AG09309 (cell line): ENCODE measurements around the gene GID4.

Source experiments
- DNase-seq: peaks from one replicate; pipeline ENCODE4 v3.0.0-alpha.2; 2010; ENCODE audit warnings: low read depth
- H3K4me3 ChIP-seq: 2 replicates; pipeline ENCODE4 v1.5.1; 2011; ENCODE audit warnings: mild to moderate bottlenecking, low read depth, low read length, moderate library complexity; ENCODE audit not compliant: control insufficient read depth
- TF ChIP-seq, protein P1 (sequence below): IDR thresholded peaks from 2 replicates; pipeline ENCODE4 v1.5.1; 2011; ENCODE audit warnings: mild to moderate bottlenecking, low read depth, low read length, inconsistent platforms; ENCODE audit not compliant: insufficient read depth, control insufficient read depth; ENCODE audit errors: missing control alignments

GID4 gene

DNA sequence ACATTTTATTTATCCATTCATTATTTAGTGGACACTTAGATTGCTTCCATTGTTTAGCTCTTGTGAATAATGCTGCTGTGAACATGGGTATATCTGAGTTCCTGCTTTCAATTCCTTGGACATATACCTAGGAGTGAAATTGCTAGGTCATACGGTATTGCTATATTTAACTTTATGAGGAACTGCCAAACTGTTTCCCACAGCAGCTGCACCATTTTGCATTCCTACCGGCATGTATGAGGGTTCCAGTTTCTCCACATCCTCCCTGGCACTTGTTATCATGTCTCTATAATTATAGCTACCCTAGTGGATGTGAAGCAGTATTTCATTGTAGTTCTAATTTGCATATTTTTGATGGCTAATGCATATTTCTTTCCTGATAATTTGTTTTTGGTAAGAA lies 24.8 kb downstream of the GID4 start:
- TF ChIP-seq, protein P1, sequence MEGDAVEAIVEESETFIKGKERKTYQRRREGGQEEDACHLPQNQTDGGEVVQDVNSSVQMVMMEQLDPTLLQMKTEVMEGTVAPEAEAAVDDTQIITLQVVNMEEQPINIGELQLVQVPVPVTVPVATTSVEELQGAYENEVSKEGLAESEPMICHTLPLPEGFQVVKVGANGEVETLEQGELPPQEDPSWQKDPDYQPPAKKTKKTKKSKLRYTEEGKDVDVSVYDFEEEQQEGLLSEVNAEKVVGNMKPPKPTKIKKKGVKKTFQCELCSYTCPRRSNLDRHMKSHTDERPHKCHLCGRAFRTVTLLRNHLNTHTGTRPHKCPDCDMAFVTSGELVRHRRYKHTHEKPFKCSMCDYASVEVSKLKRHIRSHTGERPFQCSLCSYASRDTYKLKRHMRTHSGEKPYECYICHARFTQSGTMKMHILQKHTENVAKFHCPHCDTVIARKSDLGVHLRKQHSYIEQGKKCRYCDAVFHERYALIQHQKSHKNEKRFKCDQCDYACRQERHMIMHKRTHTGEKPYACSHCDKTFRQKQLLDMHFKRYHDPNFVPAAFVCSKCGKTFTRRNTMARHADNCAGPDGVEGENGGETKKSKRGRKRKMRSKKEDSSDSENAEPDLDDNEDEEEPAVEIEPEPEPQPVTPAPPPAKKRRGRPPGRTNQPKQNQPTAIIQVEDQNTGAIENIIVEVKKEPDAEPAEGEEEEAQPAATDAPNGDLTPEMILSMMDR = no peak
- DNase-seq = no peak
- H3K4me3 ChIP-seq = no peak overlapping the region

DNA sequence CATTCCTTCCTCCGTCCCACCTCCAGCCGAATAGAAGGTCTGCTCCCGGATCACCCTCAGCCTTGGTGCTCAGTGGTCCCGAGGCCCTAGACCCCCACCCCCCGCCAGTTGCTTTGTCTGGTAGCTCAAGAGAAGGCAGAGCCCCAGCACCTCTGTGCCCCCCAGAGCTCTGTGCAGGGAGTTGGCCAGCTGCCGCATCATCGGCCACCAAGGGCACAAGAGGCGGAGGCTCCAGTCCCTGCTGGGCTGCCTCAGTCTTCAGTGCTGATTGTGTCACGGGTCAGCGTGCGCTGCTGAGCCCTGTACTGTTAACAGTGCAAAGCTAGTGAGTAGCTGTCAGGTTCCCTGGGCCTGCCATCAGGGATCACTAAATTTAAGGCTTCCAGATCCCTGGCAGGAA lies 26.3 kb downstream of the GID4 start:
- no peak overlapping the region for H3K4me3 ChIP-seq
- DNase-seq = no peak
- TF ChIP-seq, protein P1 = no peak

DNA sequence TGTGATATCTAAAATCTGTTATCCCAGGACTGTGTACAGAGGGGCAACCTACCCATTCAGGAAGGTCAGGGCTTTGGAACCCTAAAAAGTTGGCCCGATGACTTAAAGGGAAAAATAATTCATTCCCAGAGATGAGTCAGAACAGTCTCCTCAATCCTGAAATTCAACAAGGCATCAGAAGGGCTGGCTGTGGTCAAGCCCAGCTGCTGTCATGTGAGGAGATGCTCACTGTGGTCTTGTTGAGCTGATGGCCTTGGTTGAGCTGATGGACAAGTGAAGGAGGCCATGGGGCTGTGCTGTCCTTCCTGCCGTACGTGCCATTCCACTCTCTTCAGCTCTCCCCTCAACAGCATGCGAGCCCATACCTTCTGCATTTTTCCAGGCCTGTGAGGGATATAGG lies 27.7 kb downstream of the GID4 start:
- TF ChIP-seq, protein P1 = no peak
- DNase-seq = no peak
- H3K4me3 ChIP-seq = no peak overlapping the region

DNA sequence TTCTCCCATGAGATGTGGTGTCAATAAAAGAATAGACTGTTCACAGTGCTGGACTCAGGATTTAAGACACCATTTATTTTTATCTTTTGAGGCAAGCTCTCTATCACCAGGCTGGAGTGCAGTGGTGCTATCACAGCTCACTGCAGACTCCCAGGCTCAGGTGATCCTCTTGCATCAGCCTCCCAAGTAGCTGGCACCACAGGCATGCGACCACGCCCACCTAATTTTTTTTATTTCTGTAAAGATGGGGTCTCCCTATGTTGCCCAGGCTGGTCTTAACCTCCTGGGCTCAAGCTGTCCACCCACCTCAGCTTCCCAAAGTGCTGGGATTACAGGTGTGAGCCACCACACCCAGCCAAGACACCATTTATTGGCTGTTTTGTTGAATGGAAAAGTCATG lies 29.9 kb downstream of the GID4 start:
- no peak overlapping the region for H3K4me3 ChIP-seq
- DNase-seq = no peak
- TF ChIP-seq, protein P1 = no peak

DNA sequence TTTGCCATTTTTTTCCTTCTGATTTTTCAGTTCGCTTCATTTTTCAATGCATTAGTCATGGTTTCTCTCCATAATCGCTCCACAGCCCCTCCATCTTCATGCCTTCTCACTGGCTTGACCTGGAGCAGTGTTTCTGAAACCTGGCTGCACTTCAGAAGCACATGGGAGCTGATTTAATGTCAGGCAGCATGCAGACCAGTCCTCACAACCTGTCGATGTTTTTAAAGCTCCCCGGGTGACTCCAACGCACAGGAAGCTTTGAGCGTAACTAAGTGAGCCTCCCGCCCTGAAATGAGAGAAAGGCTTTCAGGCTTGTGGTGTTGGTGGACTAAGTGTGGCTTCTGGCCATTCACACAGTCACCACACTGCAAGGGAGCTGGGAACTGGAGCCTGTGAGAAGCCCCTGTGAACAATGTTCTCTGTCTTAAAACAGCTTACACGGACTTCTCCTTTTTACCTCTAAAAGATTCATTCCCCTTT lies 31.7 kb downstream of the GID4 start:
- H3K4me3 ChIP-seq = no peak overlapping the region
- DNase-seq = no peak
- TF ChIP-seq, protein P1 = no peak

DNA sequence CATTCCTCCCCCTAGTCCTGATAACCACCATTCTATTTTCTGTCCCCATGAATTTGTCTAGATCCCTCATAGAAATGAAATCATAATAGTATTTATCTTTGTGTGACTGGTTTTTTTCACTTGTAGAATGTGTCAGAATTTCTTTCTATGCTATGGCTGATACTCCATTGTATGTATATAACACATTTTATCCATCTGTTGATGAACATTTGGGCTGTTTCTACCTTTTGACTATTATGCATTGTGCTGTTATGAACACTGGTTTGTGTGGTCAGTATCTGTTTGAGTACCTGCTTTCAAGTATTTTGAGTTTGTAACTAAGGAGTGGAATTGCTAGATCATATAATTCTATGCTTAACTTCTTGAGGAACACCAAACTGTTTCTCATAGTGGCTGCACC lies 32.5 kb downstream of the GID4 start:
- no peak overlapping the region for H3K4me3 ChIP-seq
- DNase-seq = no peak
- TF ChIP-seq, protein P1 = no peak
